Endothelial cell of hepatic sinusoid (primary cell): ENCODE data around the gene PLA2G1B.

ENCODE experiments used
- in situ Hi-C: cut with HindIII; loops from 2 replicates; pipeline ENCODE4 v1.10.0; 2017; ENCODE audit warnings: low sequenced_read_pairs

PLA2G1B gene

DNA sequence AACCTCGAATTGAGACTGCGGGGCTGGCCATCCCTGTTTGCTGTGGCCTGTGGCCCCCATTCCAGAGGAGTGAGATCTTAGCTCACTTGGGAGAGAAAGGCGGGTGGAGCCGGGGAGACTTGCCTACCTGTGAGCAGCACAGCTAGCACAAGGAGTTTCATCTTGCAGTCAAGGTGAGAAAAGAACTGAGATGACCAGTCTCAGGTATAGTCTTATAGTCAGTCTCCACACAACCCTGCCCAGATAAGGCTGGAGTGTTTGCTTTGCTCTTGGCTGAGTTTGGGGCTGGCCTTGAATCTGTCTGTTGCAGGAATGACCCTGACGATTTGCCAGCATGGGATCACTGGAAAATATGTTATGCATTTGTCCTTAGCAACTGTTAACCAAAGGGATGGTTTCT, at the start of gene PLA2G1B:
TSS of gene PLA2G1B (minus strand) at position 187 of the 400 bp plus-strand sequence. CDS start at position 161, 26 bp downstream.
- in situ Hi-C loops = loop anchor here (10.0 kb wide), 1 partner anchor 57 kb away; no protein-coding TSS in a partner anchor

- in situ Hi-C loops = no loop called here
Observed at GRCh38 chr12:120376934-120377572, 49.5 kb upstream of the PLA2G1B start.

GRCh38 chr12:120376416-120376815, 48.8 kb upstream of the PLA2G1B start:
- in situ Hi-C loops = no loop called here

- in situ Hi-C loops = no loop called here
Observed at GRCh38 chr12:120376009-120376408, 48.4 kb upstream of the PLA2G1B start.

GRCh38 chr12:120373683-120374082, 46.1 kb upstream of the PLA2G1B start:
- in situ Hi-C loops = loop anchor here (5.0 kb wide), 1 partner anchor 49 kb away; no protein-coding TSS in a partner anchor

DNA sequence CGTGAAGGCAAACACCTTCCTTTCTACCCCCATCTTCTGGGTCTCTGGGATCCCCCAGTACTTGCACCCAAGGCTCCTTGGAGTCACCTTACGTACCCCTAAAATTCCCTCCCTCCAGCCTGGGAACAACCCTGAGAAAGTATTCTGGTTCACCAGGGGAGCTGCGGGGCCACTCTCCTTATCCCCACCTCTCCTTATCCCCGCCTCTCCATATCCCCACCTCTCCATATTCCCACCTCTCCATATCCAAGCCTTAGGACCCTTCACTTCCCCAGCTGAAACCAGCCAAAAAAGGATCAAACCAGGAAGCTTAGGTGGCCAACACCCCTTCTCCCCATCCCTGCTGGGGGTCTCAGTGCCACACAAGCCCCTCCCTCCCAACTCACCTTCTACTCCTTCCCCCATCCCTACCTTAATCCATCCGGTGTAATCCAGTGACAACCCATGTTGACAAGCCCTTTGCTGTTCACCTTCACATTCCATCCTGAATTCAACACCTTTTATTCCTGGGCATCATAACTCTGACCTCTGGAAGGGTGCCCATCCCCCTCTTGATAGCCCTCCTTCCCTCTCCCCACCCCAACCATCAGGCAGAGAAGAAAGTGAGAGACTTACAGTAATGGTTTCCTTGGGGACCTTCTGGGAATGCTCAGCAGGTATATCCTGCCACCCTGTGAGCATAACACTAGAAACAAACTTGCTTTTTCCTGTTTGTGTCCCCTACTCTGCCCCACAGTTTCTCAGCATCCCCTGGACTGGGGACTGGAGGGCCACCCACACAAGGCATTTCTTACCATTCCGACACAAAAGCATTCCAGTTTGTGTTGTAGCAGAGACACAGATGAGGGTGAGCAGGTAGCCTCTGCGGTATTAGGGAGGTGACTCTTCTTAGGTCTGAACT, 43.0 kb upstream of the PLA2G1B start:
- in situ Hi-C loops = loop anchor here (5.0 kb wide), 1 partner anchor 52 kb away; no protein-coding TSS in a partner anchor

- in situ Hi-C loops = loop anchor here (5.0 kb wide), 1 partner anchor 53 kb away; no protein-coding TSS in a partner anchor
Observed at GRCh38 chr12:120369603-120370342, 42.2 kb upstream of the PLA2G1B start.

DNA sequence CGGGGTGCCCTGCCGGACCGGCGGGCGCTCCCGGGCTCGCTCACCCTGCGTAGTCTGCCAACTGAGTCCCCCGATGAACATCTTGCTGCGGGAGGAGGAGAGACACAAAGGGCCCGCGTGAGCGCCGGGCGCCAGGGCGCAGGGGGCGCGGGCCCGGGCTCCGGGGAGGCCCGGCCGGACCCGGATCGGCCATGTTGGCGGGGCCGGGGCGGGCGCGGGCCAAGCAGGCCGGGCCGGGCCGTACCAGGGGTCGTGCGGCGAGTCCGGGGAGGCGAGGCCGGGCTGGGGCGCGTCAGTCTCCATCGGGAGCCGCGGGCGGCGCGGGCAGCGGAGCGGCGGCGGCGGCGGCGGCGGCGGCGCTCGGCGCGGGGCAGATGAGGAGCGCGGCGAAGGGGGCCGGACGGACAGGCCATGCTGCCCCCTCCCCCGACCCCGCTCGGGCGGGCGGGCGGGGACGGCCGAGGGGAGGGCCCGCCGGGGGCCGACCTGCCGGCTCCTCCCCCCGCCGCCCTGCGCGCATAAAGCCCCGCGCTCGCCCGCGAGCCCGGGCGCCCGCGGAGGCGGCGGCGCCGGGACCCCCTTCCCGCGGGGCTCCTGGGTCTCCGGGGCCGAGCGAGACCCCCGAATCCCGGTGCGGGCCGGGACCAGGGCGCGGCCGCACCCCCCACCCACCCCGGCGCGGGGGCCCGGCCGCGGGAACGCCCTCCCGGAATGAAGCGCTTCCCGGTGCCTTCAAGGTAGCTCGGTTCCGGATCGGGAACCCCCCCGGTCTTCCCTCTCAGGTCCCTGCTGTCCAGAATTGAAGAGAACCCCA, 41.4 kb upstream of the PLA2G1B start, which contains the start of gene MSI1:
TSS of gene MSI1 (minus strand) at position 376 of the 814 bp plus-strand sequence. CDS start at position 303, 73 bp downstream.
- in situ Hi-C loops = no loop called here

DNA sequence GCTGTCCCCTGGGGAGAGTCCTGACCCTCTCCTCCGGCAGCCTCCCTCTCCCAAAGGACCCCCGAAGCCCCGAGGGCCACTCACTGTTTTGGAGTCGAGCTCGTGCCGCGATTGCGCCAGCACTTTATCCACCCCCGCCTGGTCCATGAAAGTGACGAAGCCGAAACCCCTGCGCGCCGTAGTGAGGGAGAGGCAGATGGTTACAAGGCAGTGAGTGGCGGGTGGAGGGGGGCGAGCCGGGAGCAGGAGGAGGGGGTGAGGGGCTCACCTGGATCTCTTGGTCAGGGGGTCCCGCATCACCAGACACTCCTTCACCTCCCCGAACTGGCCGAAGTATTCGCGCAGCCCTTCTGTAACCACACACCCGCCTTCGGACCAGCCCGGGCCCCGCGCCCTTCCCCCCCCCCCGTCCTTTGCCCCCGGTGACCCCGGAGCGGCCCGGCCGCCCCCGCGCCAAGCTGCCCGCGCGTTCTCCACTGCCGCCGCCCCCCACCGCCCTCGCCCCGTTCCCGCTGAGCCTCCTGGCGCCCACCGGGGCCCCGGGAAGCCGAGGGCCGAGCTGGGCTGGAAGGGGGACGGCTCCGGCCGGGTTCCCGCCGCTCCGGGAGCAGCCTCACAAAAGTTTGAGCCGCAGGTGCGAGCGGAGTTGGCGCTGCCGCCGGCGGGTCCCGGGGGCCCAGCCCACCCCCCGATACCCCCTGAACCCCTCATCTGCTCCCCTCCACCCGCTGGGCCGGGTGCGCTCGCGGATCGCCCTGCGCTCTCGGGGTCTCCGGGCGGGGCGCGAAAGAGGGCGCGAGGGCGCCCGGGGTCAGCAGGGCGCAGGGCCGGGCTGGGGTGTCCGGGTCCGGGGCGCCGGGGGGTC, 40.6 kb upstream of the PLA2G1B start:
- in situ Hi-C loops = no loop called here

DNA sequence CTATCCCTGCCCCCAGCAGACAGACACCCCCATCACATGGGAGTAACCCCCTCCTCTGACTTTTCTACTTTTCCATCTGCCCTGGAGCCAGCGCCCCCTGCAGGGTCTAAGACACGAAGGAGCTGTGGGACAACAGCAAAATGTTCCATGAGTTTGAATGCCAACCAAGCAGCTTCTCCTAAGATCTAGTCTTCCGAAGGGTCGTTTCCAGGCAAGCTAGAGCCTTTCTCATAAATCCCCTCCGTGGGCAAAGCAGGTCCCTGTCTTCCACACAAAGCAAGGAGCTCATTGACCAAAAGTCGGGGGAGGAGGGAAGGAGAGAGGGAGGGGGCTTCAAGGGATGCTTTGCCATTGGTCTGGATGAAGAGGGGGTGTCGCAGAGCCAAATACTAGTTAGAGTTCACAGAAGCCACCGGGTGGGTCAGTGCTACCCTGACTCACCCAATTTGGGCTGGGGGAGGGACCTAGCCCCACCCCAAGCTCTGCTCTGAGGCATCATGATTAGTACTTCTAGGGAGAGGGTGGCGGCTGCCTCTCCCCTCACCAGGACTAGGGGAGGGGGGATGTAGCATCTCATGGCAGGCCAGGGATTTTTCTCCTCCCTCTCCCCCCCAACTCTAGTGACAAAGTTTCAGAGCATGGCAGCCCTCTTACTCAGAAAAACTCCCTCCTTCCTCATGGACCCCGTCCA, 39.8 kb upstream of the PLA2G1B start:
- in situ Hi-C loops = no loop called here

DNA sequence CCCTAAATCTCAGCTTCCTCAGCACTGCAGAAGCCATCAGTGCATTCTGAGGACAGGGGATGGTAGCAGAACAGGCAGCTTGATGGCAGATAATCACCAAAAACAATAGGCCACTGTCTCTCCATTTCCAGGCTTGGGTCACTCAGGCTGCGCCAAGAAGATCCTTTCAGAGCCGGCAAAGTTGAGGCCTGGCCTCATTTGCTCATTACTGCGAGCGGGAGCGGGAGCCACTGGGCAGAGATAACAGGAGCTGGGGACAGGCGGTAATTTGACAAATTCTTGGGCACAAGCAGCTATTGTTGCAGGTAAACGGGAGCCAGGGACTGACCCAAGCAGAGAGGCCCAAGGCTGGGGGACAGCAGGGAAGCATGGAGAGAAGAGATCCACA, 39.3 kb upstream of the PLA2G1B start:
- in situ Hi-C loops = no loop called here

DNA sequence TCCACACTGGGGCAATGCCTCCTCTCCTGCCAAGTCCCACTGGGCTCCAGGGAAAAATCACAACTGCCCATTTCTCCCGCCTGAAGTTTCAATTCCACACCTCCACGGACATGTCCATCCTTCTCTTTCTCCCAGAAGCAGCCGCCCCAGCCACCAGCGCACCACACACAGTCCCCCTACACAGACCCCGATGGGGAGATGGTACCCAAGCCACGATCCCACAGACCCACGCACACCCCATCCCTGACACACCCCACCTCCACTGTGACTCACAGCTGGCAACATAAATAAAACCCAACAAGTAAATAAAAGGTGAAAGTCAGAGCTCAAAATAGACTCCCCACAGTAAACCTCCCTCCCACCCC, 38.7 kb upstream of the PLA2G1B start:
- in situ Hi-C loops = no loop called here

GRCh38 chr12:120365675-120366340, 38.2 kb upstream of the PLA2G1B start:
- in situ Hi-C loops = no loop called here

GRCh38 chr12:120364487-120364886, 36.9 kb upstream of the PLA2G1B start:
- in situ Hi-C loops = no loop called here

GRCh38 chr12:120363274-120363855, 35.8 kb upstream of the PLA2G1B start:
- in situ Hi-C loops = no loop called here

GRCh38 chr12:120362516-120363273, 35.1 kb upstream of the PLA2G1B start:
- in situ Hi-C loops = no loop called here
